H1 (cell line): ENCODE measurements around the gene NAA60. TPM values are rescaled to one million over a fixed set of nuclear protein-coding genes. Genes with fewer than 3 reads are reported as not detected.

Experiments
- CTCF ChIA-PET: fragments of 300-600 bp; sonication (Branson Sonifier 250); formaldehyde crosslinking; loops from one replicate; lab custom pipeline; 2021; ENCODE audit not compliant: partially characterized antibody; lab: Charles Lee
- POLR2A ChIA-PET: fragments of 300-600 bp; sonication (Branson Sonifier 250); formaldehyde crosslinking; loops from one replicate; lab custom pipeline; 2021; ENCODE audit warnings: inconsistent platforms; ENCODE audit not compliant: partially characterized antibody; lab: Charles Lee
- DNase-seq, 2 experiments: peaks; one replicate each; pipeline versions ENCODE4 v3.0.0 to v3.0.0-alpha.2; 2010 to 2022; ENCODE audit warnings: low spot score in 2 of 2, low read depth in 1 of 2, mixed read lengths in 1 of 2
- FAIRE-seq: peaks from 2 replicates; lab custom pipeline; 2011; peaks lifted over from hg19 to GRCh38; lab: Jason Lieb, UNC
- H2AFZ ChIP-seq: 2 replicates; pipeline ENCODE4 v1.8.1; 2012; ENCODE audit warnings: low read length, inconsistent platforms
- H2AK5ac ChIP-seq: 2 replicates; pipeline ENCODE4 v1.6.1; 2013; ENCODE audit warnings: low read depth, low read length
- H2BK120ac ChIP-seq: replicated peaks from 2 replicates; pipeline ENCODE3; 2013; ENCODE audit warnings: low read depth, low read length, inconsistent platforms
- H2BK12ac ChIP-seq: 2 replicates; pipeline ENCODE4 v1.6.1; 2013; ENCODE audit warnings: low read depth, low read length
- H2BK15ac ChIP-seq: 2 replicates; pipeline ENCODE4 v1.6.1; 2013; ENCODE audit warnings: low read length
- H2BK20ac ChIP-seq: 2 replicates; pipeline ENCODE4 v1.6.1; 2013; ENCODE audit warnings: low read length
- H2BK5ac ChIP-seq: 2 replicates; pipeline ENCODE4 v1.6.1; 2013; ENCODE audit warnings: low read depth, low read length
- H3K14ac ChIP-seq: 2 replicates; pipeline ENCODE4 v1.6.1; 2013; ENCODE audit warnings: inconsistent platforms; ENCODE audit not compliant: insufficient read length
- H3K18ac ChIP-seq: 2 replicates; pipeline ENCODE4 v1.6.1; 2013; ENCODE audit warnings: low read length; ENCODE audit errors: extremely low read depth
- H3K23ac ChIP-seq: 2 replicates; pipeline ENCODE4 v1.6.1; 2013; ENCODE audit warnings: inconsistent platforms; ENCODE audit not compliant: insufficient read length
- H3K23me2 ChIP-seq: 2 replicates; pipeline ENCODE4 v1.6.1; 2013; ENCODE audit warnings: low read depth, low read length
- H3K27ac ChIP-seq: 2 replicates; pipeline ENCODE4 v1.6.1; 2011; ENCODE audit warnings: low read depth, low read length, inconsistent platforms
- H3K27me3 ChIP-seq, 4 experiments: replicated peaks in 1 of 4; 1 replicate in 1 of 4; 2 replicates in 3 of 4; pipeline versions ENCODE4 v1.6.1 to v1.8.1; 2011 to 2013; ENCODE audit warnings: low read length in 3 of 4, mild to moderate bottlenecking in 3 of 4, inconsistent platforms in 2 of 4, mixed read lengths in 2 of 4, moderate library complexity in 1 of 4; ENCODE audit not compliant: control insufficient read depth in 3 of 4, insufficient read depth in 3 of 4; ENCODE audit errors: extremely low read depth in 1 of 4
- H3K36me3 ChIP-seq, 4 experiments: 2 replicates each; pipeline versions ENCODE4 v1.6.1 to v1.8.1; 2011 to 2013; ENCODE audit warnings: mild to moderate bottlenecking in 4 of 4, low read length in 3 of 4, moderate library complexity in 2 of 4, control low read depth in 1 of 4, inconsistent platforms in 1 of 4; ENCODE audit not compliant: insufficient read depth in 4 of 4, control insufficient read depth in 2 of 4
- H3K4ac ChIP-seq: replicated peaks from 2 replicates; pipeline ENCODE3; 2013; ENCODE audit warnings: low read length, low read depth, mixed read lengths, inconsistent platforms; ENCODE audit not compliant: insufficient read length
- H3K4me1 ChIP-seq, 4 experiments: replicated peaks in 1 of 4; 1 replicate in 1 of 4; 2 replicates in 3 of 4; pipeline versions ENCODE4 v1.6.1 to v1.8.1; 2011 to 2013; ENCODE audit warnings: low read length in 3 of 4, inconsistent platforms in 2 of 4, mixed read lengths in 1 of 4; ENCODE audit not compliant: insufficient read depth in 4 of 4, control insufficient read depth in 3 of 4
- H3K4me2 ChIP-seq, 2 experiments: 2 replicates each; pipeline versions ENCODE4 v1.6.1 to v1.8.1; 2011 to 2013; ENCODE audit warnings: low read depth in 2 of 2, low read length in 2 of 2, control low read depth in 1 of 2, inconsistent platforms in 1 of 2, mild to moderate bottlenecking in 1 of 2; ENCODE audit not compliant: insufficient read depth in 1 of 2
- H3K4me3 ChIP-seq, 4 experiments: fragments of 200-600, 300-600 bp in 1 of 4; sonication (generic), shearing (Covaris generic), sonication (Bioruptor Twin) in 1 of 4; 2 replicates each; pipeline versions ENCODE4 v1.5.1 to v1.8.1; 2011 to 2016; ENCODE audit warnings: low read length in 4 of 4, low read depth in 3 of 4, control low read depth in 2 of 4, inconsistent platforms in 2 of 4, mild to moderate bottlenecking in 2 of 4, mixed read lengths in 1 of 4, moderate library complexity in 1 of 4; ENCODE audit not compliant: insufficient read depth in 2 of 4; ENCODE audit errors: extremely low read depth in 1 of 4
- H3K56ac ChIP-seq: replicated peaks from 2 replicates; pipeline ENCODE3; 2013; ENCODE audit warnings: low read depth, mild to moderate bottlenecking, mixed read lengths, low read length, inconsistent platforms; ENCODE audit not compliant: insufficient read length
- H3K79me1 ChIP-seq: 2 replicates; pipeline ENCODE4 v1.6.1; 2013; ENCODE audit warnings: low read depth, low read length, control low read depth
- H3K79me2 ChIP-seq, 2 experiments: 2 replicates each; pipeline versions ENCODE4 v1.6.1 to v1.8.1; 2012 to 2013; ENCODE audit warnings: low read length in 2 of 2, mild to moderate bottlenecking in 2 of 2, inconsistent platforms in 1 of 2; ENCODE audit not compliant: insufficient read depth in 2 of 2, control insufficient read depth in 1 of 2
- H3K9ac ChIP-seq, 4 experiments: replicated peaks in 1 of 4; 1 replicate in 1 of 4; 2 replicates in 3 of 4; pipeline versions ENCODE4 v1.6.1 to v1.8.1; 2011 to 2013; ENCODE audit warnings: low read depth in 3 of 4, low read length in 3 of 4, control low read depth in 2 of 4, mild to moderate bottlenecking in 2 of 4, moderate library complexity in 2 of 4, inconsistent platforms in 1 of 4; ENCODE audit errors: extremely low read depth in 1 of 4
- H3K9me3 ChIP-seq, 2 experiments: 2 replicates each; pipeline versions ENCODE4 v1.6.1 to v1.8.1; 2012 to 2013; ENCODE audit warnings: mild to moderate bottlenecking in 2 of 2, moderate library complexity in 2 of 2, control low read depth in 1 of 2, inconsistent platforms in 1 of 2, low read depth in 1 of 2, low read length in 1 of 2, mixed read lengths in 1 of 2; ENCODE audit not compliant: insufficient read depth in 2 of 2
- H4K20me1 ChIP-seq, 2 experiments: replicated peaks in 1 of 2; 2 replicates each; pipeline versions ENCODE3 to v1.8.1; 2011 to 2013; ENCODE audit warnings: inconsistent platforms in 2 of 2, low read length in 2 of 2, mild to moderate bottlenecking in 1 of 2; ENCODE audit not compliant: insufficient read depth in 2 of 2, control insufficient read depth in 1 of 2
- H4K5ac ChIP-seq: 2 replicates; pipeline ENCODE4 v1.6.1; 2013; ENCODE audit warnings: low read length, low read depth, mixed read lengths, inconsistent platforms; ENCODE audit not compliant: insufficient read length
- H4K8ac ChIP-seq: 2 replicates; pipeline ENCODE4 v1.8.0; 2013; ENCODE audit warnings: mild to moderate bottlenecking, moderate library complexity, low read length, inconsistent platforms; ENCODE audit not compliant: insufficient read depth; ENCODE audit errors: extremely low read depth
- H4K91ac ChIP-seq: replicated peaks from 2 replicates; pipeline ENCODE3; 2013; ENCODE audit warnings: low read length, mixed read lengths, inconsistent platforms; ENCODE audit not compliant: insufficient read length
- ASH2L ChIP-seq: fragments of 200-600, 300-600 bp; sonication (generic); IDR thresholded peaks from one replicate; pipeline ENCODE4 v1.7.1; 2017; ENCODE audit warnings: low read length
- CBX8 ChIP-seq: fragments of 300-800, 300-1000 bp; sonication (generic); IDR thresholded peaks from 2 replicates; pipeline ENCODE4 v1.7.1; 2016; ENCODE audit warnings: low read depth, low read length, borderline replicate concordance
- CHD1 ChIP-seq: IDR thresholded peaks from 2 replicates; pipeline ENCODE4 v1.6.1; 2012; ENCODE audit warnings: low read depth, low read length, improper control_type of control experiment
- CREB1 ChIP-seq: IDR thresholded peaks from 2 replicates; pipeline ENCODE4 v1.6.1; 2012; ENCODE audit warnings: inconsistent platforms
- EP300 ChIP-seq, 2 experiments: IDR thresholded peaks; 1 replicate in 1 of 2; 2 replicates in 1 of 2; pipeline ENCODE4 v1.6.1; 2011 to 2012; ENCODE audit warnings: low read depth in 2 of 2, low read length in 2 of 2, mild to moderate bottlenecking in 2 of 2, borderline replicate concordance in 1 of 2, inconsistent platforms in 1 of 2, moderate library complexity in 1 of 2
- MAFK ChIP-seq: IDR thresholded peaks from 2 replicates; pipeline ENCODE4 v1.6.1; 2012; ENCODE audit warnings: low read depth, mild to moderate bottlenecking, improper control_type of control experiment, low read length
- NANOG ChIP-seq: IDR thresholded peaks from 2 replicates; pipeline ENCODE4 v1.6.1; 2011; ENCODE audit warnings: low read length, low read depth, mild to moderate bottlenecking, inconsistent platforms; ENCODE audit not compliant: insufficient read depth, poor library complexity, severe bottlenecking
- POLR2A ChIP-seq, 2 experiments: IDR thresholded peaks; 1 replicate in 1 of 2; 2 replicates in 1 of 2; pipeline ENCODE4 v1.6.1; 2011; ENCODE audit warnings: low read depth in 2 of 2, low read length in 2 of 2, mild to moderate bottlenecking in 2 of 2; ENCODE audit errors: control extremely low read depth in 1 of 2
- POLR2AphosphoS5 ChIP-seq: IDR thresholded peaks from 2 replicates; pipeline ENCODE4 v1.6.1; 2011; ENCODE audit warnings: low read depth, low read length
- RXRA ChIP-seq: IDR thresholded peaks from 2 replicates; pipeline ENCODE4 v1.6.1; 2011; ENCODE audit warnings: low read depth, mild to moderate bottlenecking, low read length, moderate library complexity; ENCODE audit not compliant: insufficient read depth
- SP2 ChIP-seq: IDR thresholded peaks from 2 replicates; pipeline ENCODE4 v1.6.1; 2012; ENCODE audit warnings: mild to moderate bottlenecking, low read length, inconsistent platforms
- TAF1 ChIP-seq: IDR thresholded peaks from 2 replicates; pipeline ENCODE4 v1.6.1; 2011; ENCODE audit warnings: mild to moderate bottlenecking, low read depth, low read length
- YY1 ChIP-seq: IDR thresholded peaks from 2 replicates; pipeline ENCODE4 v1.6.1; 2011; ENCODE audit warnings: low read depth, mild to moderate bottlenecking, low read length
- WGBS, 2 experiments: shearing (Covaris generic) in 1 of 2; methylation state at CpG; one replicate each; pipeline versions ENCODE4 v1.1.6 to v1.1.7; 2013 to 2015; ENCODE audit warnings: low lambda C conversion rate in 2 of 2, mixed read lengths in 2 of 2, inconsistent platforms in 1 of 2, low coverage in 1 of 2, missing lambda C conversion rate in 1 of 2; ENCODE audit not compliant: insufficient replicate concordance in 2 of 2, insufficient coverage in 1 of 2, insufficient read length in 1 of 2; ENCODE audit errors: extremely low coverage in 1 of 2, missing lambda C conversion rate in 1 of 2; 5-methylcytosine and 5-hydroxymethylcytosine counted together
- polyA plus RNA-seq, 7 experiments: library from polyadenylated mRNA; depleted of rRNA in 3 of 7; stranded (reverse) in 5 of 7; unstranded in 2 of 7; fragments of >200 nt in 5 of 7; fragments of 200-250 nt in 2 of 7; gene quantifications; 1 replicate in 5 of 7; 2 replicates in 1 of 7; 4 replicates in 1 of 7; pipeline versions ENCODE4 v1.2.1 to v1.2.3, GENCODE V29; 2011 to 2013; ENCODE audit warnings: missing spikeins in 2 of 7, mixed read lengths in 2 of 7
- total RNA-seq: library from RNA; stranded (reverse); fragmentation: NEBNext Ultra II Directional; extraction: Animal tissue kit (Norgen Biotek cat#: 25700); gene quantifications from 2 replicates; pipeline ENCODE4 v1.2.1, GENCODE V29; 2021

The NAA60 gene
- total and polyA plus RNA-seq, 2 of the 8 experiments (the other 6 are each of a cell fraction or from before 2014, with no cell fraction given) = 34.1 to 47.6 TPM

GRCh38 chr16:3510416-3510815 lies 66.9 kb downstream of the NAA60 start:
- Histone ChIP-seq H4K91ac (no peak overlapping the region), H3K4ac (no peak overlapping the region), H3K4me2 (no peak overlapping the region), H3K27ac (no peak overlapping the region), H3K4me1 (no peaks in the 10 kb centered on the region), H4K8ac (no peak overlapping the region), H2BK15ac (no peak overlapping the region), H2BK20ac (no peak overlapping the region), H3K9ac (no peak overlapping the region), H4K5ac (no peak overlapping the region), H3K14ac (no peak overlapping the region), H2BK5ac (no peak overlapping the region), H3K36me3 (peaks cover 2 to 22% (median 13%) of the 10 kb centered on the region in 4 experiments), H3K9me3 (no peaks in the 10 kb centered on the region), H3K18ac (no peak overlapping the region), H3K4me3 (no peak overlapping the region), H3K27me3 (no peaks in the 10 kb centered on the region), H3K23me2 (no peaks in the 10 kb centered on the region), H2AFZ (no peak overlapping the region), H2AK5ac (no peak overlapping the region), H2BK12ac (no peak overlapping the region), H3K79me1 (no peaks in the 10 kb centered on the region), H3K23ac (no peak overlapping the region), H4K20me1 (no peaks in the 10 kb centered on the region), H2BK120ac (no peak overlapping the region), H3K56ac (no peak overlapping the region), H3K79me2 (no peaks in the 10 kb centered on the region)
- DNase-seq (no peak), FAIRE-seq (no peak)
- POLR2A ChIA-PET = no interaction called here
- WGBS, 2 experiments = 90% methylated on average over 10 of the region's 10 CpGs; no CpG with 5 or more reads in 1 of the 2 experiments
- TF ChIP-seq YY1 (no peak), EP300 (IDR thresholded peaks at IDR 0.05; ENCODE audit: borderline replicate concordance in 1 of 2, low read depth in 2 of 2, low read length in 2 of 2) (no peak), TAF1 (no peak), POLR2A (IDR thresholded peaks at IDR 0.05; ENCODE audit: control extremely low read depth in 1 of 2, low read depth in 2 of 2, low read length in 2 of 2) (no peak), CREB1 (no peak), SP2 (no peak), ASH2L (no peak), NANOG (no peak), POLR2AphosphoS5 (no peak), CBX8 (no peak), CHD1 (no peak), RXRA (no peak), MAFK (no peak)
- CTCF ChIA-PET = interaction anchor here (1.0 to 1.7 kb wide), 4 partner anchors 10 to 100 kb away, joined by 3 to 4 read pairs (median 3); no protein-coding TSS in a partner anchor
